GM12872 (cell line): ENCODE measurements around the gene ME2.

Experiments used
- TF ChIP-seq, protein P1 (sequence below): IDR thresholded peaks from 3 replicates; pipeline ENCODE4 v1.5.1; 2011; ENCODE audit warnings: low read depth, mild to moderate bottlenecking, low read length, moderate library complexity; ENCODE audit not compliant: insufficient read depth

Gene ME2

DNA sequence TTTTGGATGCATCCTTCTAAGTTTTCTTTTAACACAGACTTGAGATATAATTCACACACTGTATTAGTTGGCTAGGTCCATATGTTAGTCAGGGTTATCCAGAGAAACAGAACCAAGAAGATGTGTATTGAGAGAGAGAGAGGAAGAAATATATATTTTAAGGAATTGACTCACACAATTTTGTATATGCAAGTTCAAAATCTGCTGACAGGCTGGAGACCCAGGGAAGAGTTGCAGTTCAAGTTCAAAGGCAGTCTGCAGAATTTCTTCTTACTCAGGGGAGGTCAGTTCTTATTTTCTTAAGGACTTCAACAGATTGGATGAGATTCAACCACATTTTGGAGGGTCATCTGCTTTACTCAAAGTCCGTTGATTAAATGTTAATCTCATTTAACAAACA is 36.1 kb upstream of the ME2 start:
- TF ChIP-seq, protein P1, sequence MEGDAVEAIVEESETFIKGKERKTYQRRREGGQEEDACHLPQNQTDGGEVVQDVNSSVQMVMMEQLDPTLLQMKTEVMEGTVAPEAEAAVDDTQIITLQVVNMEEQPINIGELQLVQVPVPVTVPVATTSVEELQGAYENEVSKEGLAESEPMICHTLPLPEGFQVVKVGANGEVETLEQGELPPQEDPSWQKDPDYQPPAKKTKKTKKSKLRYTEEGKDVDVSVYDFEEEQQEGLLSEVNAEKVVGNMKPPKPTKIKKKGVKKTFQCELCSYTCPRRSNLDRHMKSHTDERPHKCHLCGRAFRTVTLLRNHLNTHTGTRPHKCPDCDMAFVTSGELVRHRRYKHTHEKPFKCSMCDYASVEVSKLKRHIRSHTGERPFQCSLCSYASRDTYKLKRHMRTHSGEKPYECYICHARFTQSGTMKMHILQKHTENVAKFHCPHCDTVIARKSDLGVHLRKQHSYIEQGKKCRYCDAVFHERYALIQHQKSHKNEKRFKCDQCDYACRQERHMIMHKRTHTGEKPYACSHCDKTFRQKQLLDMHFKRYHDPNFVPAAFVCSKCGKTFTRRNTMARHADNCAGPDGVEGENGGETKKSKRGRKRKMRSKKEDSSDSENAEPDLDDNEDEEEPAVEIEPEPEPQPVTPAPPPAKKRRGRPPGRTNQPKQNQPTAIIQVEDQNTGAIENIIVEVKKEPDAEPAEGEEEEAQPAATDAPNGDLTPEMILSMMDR: no peak

DNA sequence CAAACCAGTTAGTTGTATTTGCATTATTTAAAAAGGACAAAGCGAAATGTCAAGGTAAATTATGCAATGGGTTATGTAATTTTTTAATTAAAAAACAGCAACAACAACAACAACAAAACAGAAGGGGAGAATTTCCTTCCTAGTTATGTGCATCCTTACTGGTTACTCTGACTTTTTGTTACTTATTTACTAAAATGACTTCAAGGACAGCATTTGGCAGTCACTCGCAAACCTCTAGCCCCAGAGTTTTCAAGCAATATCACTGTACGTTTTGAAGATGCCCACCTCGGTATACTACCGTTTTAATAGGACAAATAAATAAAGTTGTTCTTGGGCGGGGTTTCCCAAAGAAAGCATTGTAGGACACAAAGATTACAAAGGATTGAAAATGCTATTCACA is 34.4 kb upstream of the ME2 start:
- TF ChIP-seq, protein P1: no peak

DNA sequence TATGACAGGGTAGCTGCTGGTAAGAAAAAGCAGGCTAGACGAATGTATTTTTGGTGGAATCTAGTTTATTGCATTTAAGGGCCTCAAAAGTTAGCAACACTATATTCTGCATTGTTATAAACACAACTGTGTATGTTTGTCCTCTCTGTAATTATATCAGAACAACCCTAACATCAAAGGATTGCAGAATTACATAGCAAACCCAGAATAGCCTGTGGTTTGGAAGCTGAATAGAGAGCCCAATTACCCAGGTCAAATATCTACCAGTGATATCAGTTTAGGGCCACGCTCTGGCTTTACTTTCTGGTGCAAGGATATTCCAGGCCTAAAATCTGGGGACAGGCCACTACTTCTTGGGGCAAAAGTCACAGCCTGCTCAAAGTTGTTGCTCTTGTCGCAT is 34.0 kb upstream of the ME2 start:
- TF ChIP-seq, protein P1: no peak

DNA sequence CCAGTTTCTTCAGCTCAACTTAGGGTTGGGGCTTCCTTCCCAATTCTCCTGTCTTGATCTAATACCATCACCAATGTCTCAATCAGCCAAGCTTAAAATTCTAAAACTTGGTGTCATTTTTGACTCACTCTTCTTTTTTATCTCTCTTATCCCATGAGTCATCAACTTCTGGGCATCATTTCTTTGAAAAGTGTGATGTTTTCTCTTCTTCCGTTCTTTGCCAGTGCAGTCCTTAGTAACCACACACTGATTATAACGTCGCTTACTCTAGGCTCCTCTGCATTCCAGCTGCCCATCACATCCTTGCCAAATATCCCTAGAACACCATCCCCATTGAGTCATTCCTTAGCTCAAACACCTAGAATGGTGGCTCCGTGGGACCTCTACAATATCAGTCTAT is 31.7 kb upstream of the ME2 start:
- TF ChIP-seq, protein P1: no peak

DNA sequence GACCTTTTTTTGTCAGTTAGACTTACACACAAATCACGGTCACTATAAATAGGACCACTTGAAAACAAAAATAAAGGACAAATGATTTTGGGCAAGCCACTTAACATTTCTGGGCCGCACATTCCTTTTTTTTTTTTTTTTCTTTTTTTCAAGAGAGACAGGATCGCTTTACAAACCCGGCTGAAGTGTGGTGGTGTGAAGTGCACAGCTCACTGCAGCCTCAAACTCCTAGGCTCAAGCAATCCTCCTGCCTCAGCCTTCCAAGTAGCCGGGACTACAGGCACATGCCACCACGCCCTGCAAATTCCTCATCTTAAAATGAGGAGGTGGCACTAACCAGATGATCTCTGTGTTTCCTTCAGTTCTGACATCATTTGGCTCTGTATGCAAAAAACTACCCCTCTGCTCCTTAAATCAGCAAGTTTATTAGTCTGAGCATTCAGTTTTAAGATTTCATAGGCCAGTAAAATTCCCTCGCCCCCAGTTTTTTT is 30.8 kb upstream of the ME2 start:
- TF ChIP-seq, protein P1: no peak

DNA sequence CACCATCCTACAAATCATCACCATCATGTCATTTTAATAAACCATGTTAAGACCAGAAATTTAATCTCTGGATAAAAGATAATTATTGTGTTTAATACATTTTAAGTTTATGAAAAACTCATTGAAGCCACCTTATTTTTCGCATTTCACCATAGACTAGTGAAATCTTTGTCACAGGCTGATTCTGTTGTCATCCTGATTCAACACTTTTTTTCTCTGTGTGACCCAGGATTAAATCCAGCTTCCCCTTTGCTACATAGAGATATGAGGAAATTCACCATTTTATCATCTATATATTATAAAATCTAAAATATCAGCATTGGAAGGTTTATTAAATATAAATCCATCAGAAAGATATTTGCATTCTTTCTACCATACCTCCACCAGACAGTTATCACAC is 29.9 kb upstream of the ME2 start:
- TF ChIP-seq, protein P1: no peak

DNA sequence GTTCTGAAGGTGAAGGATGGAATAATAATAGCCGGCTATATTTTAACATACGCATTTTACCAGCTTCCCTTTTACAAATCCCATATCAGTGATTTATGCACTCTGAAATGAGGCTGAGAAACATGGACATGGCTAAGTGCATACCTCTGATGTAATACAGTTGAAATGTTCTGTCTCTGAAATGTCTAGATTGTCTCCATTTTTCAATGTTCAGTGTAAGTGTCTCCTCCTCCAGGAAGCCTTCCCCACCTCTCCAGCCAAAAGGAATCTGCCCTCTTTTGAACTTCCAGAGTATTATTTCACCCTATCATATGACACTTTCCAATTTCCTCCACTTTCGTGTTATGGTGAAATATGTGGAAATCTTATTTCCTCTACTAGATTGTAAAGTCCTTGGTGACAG is 29.5 kb upstream of the ME2 start:
- TF ChIP-seq, protein P1: no peak

DNA sequence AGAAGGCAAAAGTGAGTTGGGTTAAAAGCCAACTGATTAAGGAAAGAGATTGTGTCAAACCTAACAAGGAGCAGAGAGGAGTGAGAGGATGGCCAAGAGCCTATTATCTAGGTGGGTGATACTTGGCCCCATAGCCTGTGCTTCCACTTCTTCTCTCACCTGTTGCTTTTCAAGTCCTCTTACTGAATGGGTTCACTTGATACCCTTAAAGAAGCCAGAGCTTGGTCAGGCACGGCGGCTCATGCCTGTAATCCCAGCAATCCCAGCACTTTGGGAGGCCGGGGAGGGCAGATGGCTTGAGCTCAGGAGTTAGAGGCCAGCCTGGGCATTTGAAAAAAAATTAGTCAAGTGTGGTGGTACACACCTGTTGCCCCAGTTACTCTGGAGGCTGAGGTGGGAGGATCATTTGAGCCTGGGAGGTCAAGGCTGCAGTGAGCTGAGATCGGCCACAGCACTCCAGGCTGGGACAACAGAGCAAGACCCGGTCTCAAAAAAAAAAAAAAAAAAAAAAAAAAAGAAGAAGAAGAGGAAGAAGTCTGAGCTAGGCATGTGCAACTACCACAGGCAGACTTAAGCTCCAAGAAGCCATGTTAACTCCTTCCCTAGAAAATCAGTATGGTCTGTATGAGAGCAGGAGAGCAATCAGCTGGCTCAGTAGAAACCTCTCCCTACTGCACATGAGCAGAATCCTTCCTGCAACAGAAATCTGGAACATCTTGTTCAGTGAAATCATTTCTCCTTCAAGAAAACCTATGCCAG is 28.4 kb upstream of the ME2 start:
- TF ChIP-seq, protein P1: no peak
